ENCODE results near the gene ERFL.

ERFL gene

GRCh38 chr19:41896581-41896942, 31.7 kb downstream of the ERFL start:
- Histone ChIP-seq H3K9me3 (ENCODE audit: low read length) (no peaks in the 10 kb centered on the region), H3K27me3 (ENCODE audit: insufficient read depth, low read length) (no peaks in the 10 kb centered on the region), H3F3A (ENCODE audit: insufficient read depth, low read length) (no peaks in the 10 kb centered on the region), H3K27ac (ENCODE audit: low read depth, low read length, poor library complexity, severe bottlenecking) (no peak overlapping the region), H3K4me3 (ENCODE audit: low read depth, low read length, poor library complexity, severe bottlenecking) (no peak overlapping the region), H3K79me2 (ENCODE audit: insufficient read depth, low read length) (no peaks in the 10 kb centered on the region), H3K9me2 (ENCODE audit: low read depth, low read length) (no peaks in the 10 kb centered on the region), H3K9ac (ENCODE audit: low read length) (no peak overlapping the region), H2AFZ (ENCODE audit: low read length) (no peak overlapping the region), H4K20me1 (ENCODE audit: insufficient read depth, low read length) (no peaks in the 10 kb centered on the region), H3K36me3 (ENCODE audit: insufficient read depth, low read length) (peaks cover 78% of the 10 kb centered on the region), H3K4me2 (ENCODE audit: low read length) (no peak overlapping the region), H3K4me1 (ENCODE audit: insufficient read depth, low read length, severe bottlenecking) (no peaks in the 10 kb centered on the region)
- TF ChIP-seq EZH2 (IDR thresholded peaks at IDR 0.05; ENCODE audit: borderline replicate concordance, low read length), result no peak
- TF ChIP-seq, protein P1, sequence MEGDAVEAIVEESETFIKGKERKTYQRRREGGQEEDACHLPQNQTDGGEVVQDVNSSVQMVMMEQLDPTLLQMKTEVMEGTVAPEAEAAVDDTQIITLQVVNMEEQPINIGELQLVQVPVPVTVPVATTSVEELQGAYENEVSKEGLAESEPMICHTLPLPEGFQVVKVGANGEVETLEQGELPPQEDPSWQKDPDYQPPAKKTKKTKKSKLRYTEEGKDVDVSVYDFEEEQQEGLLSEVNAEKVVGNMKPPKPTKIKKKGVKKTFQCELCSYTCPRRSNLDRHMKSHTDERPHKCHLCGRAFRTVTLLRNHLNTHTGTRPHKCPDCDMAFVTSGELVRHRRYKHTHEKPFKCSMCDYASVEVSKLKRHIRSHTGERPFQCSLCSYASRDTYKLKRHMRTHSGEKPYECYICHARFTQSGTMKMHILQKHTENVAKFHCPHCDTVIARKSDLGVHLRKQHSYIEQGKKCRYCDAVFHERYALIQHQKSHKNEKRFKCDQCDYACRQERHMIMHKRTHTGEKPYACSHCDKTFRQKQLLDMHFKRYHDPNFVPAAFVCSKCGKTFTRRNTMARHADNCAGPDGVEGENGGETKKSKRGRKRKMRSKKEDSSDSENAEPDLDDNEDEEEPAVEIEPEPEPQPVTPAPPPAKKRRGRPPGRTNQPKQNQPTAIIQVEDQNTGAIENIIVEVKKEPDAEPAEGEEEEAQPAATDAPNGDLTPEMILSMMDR (IDR thresholded peaks at IDR 0.05; ENCODE audit: low read length), result no peak

- TF ChIP-seq, protein P1 (IDR thresholded peaks at IDR 0.05; ENCODE audit: low read length), result peak; percentile 47
- no peak for TF ChIP-seq EZH2 (IDR thresholded peaks at IDR 0.05; ENCODE audit: borderline replicate concordance, low read length)
- no peak overlapping the region for H3K27ac ChIP-seq (ENCODE audit: low read depth, low read length, poor library complexity, severe bottlenecking)
- H3K9ac ChIP-seq (ENCODE audit: low read length), result no peak overlapping the region
- H3K79me2 ChIP-seq (ENCODE audit: insufficient read depth, low read length), result no peaks in the 10 kb centered on the region
- H3K4me3 ChIP-seq (ENCODE audit: low read depth, low read length, poor library complexity, severe bottlenecking), result no peak overlapping the region
- H3K4me2 ChIP-seq (ENCODE audit: low read length), result no peak overlapping the region
- H3K4me1 ChIP-seq (ENCODE audit: insufficient read depth, low read length, severe bottlenecking), result no peaks in the 10 kb centered on the region
- H3K9me3 ChIP-seq (ENCODE audit: low read length), result no peaks in the 10 kb centered on the region
- no peaks in the 10 kb centered on the region for H3K9me2 ChIP-seq (ENCODE audit: low read depth, low read length)
- H3K36me3 ChIP-seq (ENCODE audit: insufficient read depth, low read length), result peaks cover 73% of the 10 kb centered on the region
- H3K27me3 ChIP-seq (ENCODE audit: insufficient read depth, low read length), result no peaks in the 10 kb centered on the region
- no peak overlapping the region for H2AFZ ChIP-seq (ENCODE audit: low read length)
- no peaks in the 10 kb centered on the region for H4K20me1 ChIP-seq (ENCODE audit: insufficient read depth, low read length)
- no peaks in the 10 kb centered on the region for H3F3A ChIP-seq (ENCODE audit: insufficient read depth, low read length)
Observed at GRCh38 chr19:41895745-41896580, 32.3 kb downstream of the ERFL start.

GRCh38 chr19:41894350-41894749, 33.9 kb downstream of the ERFL start:
- no peaks in the 10 kb centered on the region for H3K9me3 ChIP-seq (ENCODE audit: low read length)
- TF ChIP-seq EZH2 (IDR thresholded peaks at IDR 0.05; ENCODE audit: borderline replicate concordance, low read length), result no peak
- TF ChIP-seq, protein P1 (IDR thresholded peaks at IDR 0.05; ENCODE audit: low read length), result no peak
- no peaks in the 10 kb centered on the region for H3K79me2 ChIP-seq (ENCODE audit: insufficient read depth, low read length)
- no peaks in the 10 kb centered on the region for H3K9me2 ChIP-seq (ENCODE audit: low read depth, low read length)
- H2AFZ ChIP-seq (ENCODE audit: low read length), result no peak overlapping the region
- no peak overlapping the region for H3K4me2 ChIP-seq (ENCODE audit: low read length)
- H4K20me1 ChIP-seq (ENCODE audit: insufficient read depth, low read length), result no peaks in the 10 kb centered on the region
- no peak overlapping the region for H3K4me3 ChIP-seq (ENCODE audit: low read depth, low read length, poor library complexity, severe bottlenecking)
- peaks cover 67% of the 10 kb centered on the region for H3K36me3 ChIP-seq (ENCODE audit: insufficient read depth, low read length)
- no peaks in the 10 kb centered on the region for H3K4me1 ChIP-seq (ENCODE audit: insufficient read depth, low read length, severe bottlenecking)
- H3K27me3 ChIP-seq (ENCODE audit: insufficient read depth, low read length), result no peaks in the 10 kb centered on the region
- no peak overlapping the region for H3K9ac ChIP-seq (ENCODE audit: low read length)
- H3F3A ChIP-seq (ENCODE audit: insufficient read depth, low read length), result no peaks in the 10 kb centered on the region
- H3K27ac ChIP-seq (ENCODE audit: low read depth, low read length, poor library complexity, severe bottlenecking), result peak overlapping the region; percentile 55

All from OCI-LY1 (cell line).